ENCODE data around the gene GSTA1.

- TF ChIP-seq ZNF274 (IDR thresholded peaks at IDR 0.05; ENCODE audit: low read depth, low read length) = no peak
- TF ChIP-seq SUZ12 (IDR thresholded peaks at IDR 0.05; ENCODE audit: extremely low read depth, insufficient read depth, insufficient read length) = no peak
- TF ChIP-seq YY1 (IDR thresholded peaks at IDR 0.05; ENCODE audit: insufficient read depth, insufficient read length) = no peak
Measured at GRCh38 chr6:52843605-52844004, 40.0 kb upstream of the GSTA1 start.

Data from NT2/D1 (cell line).